HS-27A (cell line): Measurements from ENCODE around the gene ITGAX.

Experiments
- DNase-seq: peaks from one replicate; pipeline ENCODE4 v3.0.0-alpha.2; 2012; ENCODE audit warnings: low read depth, missing footprints

Gene ITGAX

GRCh38 chr16:31348579-31348978, 6.4 kb upstream of the ITGAX start:
- no peak for DNase-seq

DNA sequence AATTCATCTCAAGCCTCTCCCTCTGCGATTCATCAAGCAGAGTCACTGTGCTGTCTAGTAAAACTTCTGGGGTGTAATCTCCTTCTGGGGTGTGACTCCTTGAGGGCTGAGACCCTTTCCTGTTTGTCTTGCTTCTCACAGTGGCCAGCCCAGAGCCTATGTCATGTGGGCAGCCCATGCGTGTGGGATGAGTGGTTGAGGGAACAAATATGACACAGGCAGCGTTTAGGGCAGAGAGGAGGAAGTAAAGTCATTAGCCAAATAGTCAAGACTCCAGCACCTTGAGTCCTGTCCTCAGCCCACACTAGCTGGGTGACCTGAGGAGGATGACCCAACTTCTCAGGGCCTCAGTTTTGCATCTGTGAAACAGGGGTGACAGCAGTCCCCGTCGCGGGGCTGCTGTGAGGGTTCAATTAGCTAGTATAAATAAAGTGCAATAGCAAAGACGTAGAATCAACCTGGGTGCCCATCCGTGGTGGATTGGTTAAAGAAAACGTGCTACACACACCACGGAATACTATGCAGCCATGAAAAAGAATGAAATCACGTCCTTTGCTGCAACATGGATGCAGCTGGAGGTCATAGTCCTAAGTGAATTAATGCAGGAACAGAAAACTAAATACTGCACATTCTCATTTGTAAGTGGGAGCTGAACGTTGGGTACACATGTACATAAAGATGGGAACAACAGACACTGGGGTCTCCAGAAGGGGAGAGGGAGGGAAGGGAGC, 4.5 kb upstream of the ITGAX start:
- DNase-seq, result no peak

- no peak for DNase-seq
These were observed 3.6 kb upstream of the ITGAX start for GRCh38 chr16:31351246-31351941.

GRCh38 chr16:31351942-31352325, 3.0 kb upstream of the ITGAX start:
- DNase-seq, result no peak

DNA sequence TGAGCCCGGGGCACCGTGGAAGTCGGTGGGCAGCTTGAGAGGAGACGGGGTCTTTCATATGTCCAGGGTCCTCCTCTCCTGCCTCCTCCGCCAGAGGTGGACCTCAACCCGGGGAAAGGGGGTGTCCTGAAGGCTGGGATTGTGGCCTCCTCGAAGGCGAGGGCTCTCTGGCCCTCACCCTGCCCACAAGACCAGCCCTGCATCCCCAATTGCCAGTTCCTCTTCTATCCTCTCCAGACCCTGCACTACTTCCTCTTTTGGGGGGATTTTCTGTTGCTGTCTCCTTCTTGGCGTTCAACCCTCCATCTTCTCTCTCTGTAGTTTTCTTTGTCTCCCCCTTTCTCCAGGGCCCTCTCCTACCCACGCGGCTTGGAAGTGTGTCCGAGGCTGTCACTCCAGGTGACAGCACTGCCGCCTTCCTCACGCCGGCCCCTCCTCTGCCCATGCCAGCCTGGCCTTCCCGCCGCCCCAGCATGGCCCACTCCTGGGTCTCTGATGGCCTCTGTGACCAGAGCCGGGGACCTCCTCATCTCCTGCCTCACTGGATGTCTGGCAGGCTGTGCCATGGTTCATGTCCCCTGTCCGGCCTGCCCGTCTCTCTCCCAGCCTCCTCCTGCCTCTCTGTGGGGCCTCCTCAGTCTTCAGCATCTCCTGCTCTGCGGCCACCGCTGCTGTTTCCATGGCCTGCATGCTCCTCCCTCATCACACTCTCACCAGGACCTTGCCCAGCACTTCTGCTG, 2.4 kb upstream of the ITGAX start:
- no peak for DNase-seq

DNA sequence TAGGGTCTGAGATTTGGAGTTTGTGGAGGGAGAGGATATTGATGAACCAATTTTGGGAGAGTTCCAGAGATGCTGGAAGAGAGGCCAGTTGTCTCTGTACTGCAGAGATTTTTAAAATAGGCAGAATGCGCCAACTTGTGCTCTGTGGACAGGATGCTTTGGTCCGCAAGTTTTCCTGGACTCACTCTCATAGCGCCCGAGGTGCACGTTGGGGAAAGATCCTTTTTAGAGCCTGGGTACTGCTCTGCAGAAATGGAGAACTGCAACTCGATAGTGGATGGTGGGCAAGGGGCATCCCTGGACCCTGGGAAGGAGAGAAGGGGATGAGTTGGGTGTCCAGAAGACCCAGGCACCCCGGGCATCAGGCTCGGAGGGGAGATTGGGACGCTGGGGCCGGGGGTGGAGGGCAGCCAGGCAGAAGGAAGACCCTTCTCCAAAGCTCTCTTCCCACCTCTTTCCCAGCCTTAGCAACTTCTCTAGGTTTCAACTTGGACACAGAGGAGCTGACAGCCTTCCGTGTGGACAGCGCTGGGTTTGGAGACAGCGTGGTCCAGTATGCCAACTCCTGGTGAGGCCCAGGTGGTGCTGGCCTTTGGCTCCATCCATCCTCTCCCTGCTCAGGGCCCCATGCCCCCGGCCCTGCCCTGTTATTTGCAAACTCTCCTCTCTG, 590 bp downstream of the ITGAX start:
- no peak for DNase-seq

GRCh38 chr16:31356566-31357323, 1.8 kb downstream of the ITGAX start:
- no peak for DNase-seq

- DNase-seq, result no peak
These were observed 2.5 kb downstream of the ITGAX start for GRCh38 chr16:31357324-31358109.

DNA sequence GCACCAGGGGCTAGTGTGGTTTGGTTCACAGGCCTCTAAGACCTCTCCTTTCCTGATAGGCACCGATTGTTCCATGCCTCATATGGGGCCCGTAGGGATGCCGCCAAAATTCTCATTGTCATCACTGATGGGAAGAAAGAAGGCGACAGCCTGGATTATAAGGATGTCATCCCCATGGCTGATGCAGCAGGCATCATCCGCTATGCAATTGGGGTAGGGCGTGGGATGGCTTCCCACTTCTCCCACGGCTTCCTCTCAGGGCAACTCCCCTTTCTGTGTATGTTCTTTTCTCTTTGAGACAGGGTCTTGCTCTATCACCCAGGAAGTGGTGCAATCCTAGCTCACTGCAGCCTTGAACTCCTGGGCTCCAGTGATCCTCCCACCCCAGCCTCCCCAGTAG, 5.3 kb downstream of the ITGAX start:
- DNase-seq, result no peak

DNA sequence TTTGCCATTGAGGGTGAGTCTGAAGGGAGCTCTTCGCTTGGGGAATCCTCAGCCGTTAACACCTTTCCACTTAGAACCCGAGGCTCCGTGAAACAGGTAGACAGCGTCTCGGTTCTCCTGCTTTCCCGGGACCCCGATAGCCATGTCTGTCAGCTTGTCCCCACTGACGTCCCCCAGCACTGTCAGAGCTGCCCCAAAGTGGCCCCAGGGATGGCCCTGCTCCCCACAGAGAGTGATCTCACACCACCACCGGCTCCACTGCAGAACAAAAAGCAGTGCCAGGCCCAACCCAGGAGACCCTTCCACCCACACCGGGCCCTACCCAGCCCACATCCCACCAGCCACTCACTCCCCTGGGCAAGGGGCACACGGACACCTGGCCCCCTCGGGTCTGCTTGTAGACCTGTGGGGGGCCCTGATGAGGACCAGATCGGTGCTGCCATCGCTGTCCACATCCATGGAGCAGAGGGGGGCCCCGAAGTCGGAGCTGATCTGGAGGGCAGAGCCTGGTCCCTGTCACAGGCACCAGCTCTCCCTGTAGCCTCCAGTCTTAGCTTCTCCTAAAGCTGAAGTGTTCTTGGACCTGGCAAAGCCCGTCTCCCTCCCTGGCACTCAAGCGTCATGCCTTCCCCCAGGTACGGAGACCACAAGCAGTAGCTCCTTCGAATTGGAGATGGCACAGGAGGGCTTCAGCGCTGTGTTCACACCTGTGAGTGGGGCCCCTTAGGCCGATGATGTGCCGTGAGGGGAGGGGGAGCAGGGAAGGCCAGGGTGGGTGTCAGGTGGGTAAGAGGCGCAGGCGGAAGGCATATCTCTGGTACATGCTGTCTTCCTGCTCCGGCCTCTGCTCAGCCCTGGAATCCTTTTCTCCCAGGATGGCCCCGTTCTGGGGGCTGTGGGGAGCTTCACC, 6.5 kb downstream of the ITGAX start:
- DNase-seq, result no peak

GRCh38 chr16:31362476-31363405, 7.8 kb downstream of the ITGAX start:
- no peak for DNase-seq

DNA sequence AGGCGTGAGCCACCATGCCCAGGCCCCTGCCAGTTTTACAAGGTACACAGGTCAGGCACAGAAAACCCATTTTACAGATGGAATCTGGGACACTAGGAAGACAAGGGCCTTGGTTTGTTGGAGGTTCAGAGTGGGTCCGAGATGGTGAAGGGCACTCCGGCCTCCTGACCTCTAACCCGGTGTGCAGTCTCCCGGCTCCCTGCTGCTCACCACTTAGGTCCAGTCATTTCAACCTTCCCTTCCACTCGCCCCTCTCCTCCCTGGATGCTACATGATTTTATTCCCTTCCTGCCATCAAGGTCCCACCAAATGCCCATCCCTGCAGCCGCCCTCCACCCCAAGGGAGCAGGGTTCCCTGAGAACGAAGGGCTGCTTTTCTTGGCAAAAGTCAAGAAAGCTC, 8.7 kb downstream of the ITGAX start:
- no peak for DNase-seq

- no peak for DNase-seq
These were observed 9.4 kb downstream of the ITGAX start for GRCh38 chr16:31364421-31364820.

DNA sequence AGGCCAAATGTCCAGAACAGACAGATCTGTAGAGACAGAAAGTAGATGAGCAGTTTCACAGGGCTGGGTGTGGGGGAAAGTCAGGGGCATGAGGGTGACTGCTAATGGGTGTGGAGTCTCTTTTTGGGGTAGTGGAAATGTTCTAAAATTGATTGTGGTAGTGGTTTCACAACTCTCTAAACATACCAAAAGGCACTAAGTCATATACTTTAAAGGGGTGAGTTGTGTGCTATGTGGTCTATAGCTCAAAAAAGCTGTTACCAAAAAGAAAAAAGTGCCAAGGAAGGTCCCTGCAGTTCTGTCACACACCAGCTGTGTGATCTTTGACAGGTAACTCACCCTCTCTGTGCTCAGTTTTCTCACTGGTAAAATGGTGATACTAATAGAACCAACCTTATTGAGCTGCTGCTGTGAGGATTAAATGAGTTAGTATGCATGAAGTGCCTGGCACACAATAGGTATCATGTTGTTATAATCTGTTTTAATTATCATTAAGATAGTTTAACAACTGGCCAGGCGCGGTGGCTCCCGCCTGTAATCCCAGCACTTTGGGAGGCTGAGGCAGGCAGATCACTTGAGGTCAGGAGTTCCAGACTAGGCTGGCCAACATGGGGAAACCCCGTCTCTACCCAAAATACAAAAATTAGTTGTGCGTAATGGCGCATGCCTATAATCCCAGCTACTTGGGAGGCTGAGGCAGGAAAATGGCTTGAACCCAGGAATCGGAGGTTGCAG, 10.3 kb downstream of the ITGAX start:
- no peak for DNase-seq

- DNase-seq, result no peak
These were observed 12.9 kb downstream of the ITGAX start for GRCh38 chr16:31367853-31368252.

GRCh38 chr16:31371008-31371407, 16.0 kb downstream of the ITGAX start:
- DNase-seq, result no peak

GRCh38 chr16:31371619-31372484, 16.9 kb downstream of the ITGAX start:
- DNase-seq, result no peak
